C4-2B (cell line): ENCODE results near the gene TUBGCP6.
A peak's percentile ranks its signal among the peaks of the same experiment; 100 is the strongest.
"Not testable (repeated sequence)": the region's sequence is repeated elsewhere in the genome, so short reads cannot be mapped to it uniquely, and the experiment has no call there.

Experiments used
- H3K27ac ChIP-seq: fragments of 450-650 bp; 2 replicates; pipeline ENCODE4 v1.5.1; 2017
- CTCF ChIP-seq: fragments of 450-650 bp; conservative IDR thresholded peaks from 2 replicates; pipeline ENCODE4 v1.5.1; 2017; ENCODE audit warnings: mild to moderate bottlenecking
- ZFX ChIP-seq: fragments of 450-650 bp; IDR thresholded peaks from 2 replicates; pipeline ENCODE4 v1.6.1; 2017

Gene TUBGCP6

GRCh38 chr22:50278461-50278860 is 33.6 kb upstream of the TUBGCP6 start:
- H3K27ac ChIP-seq: no peak overlapping the region
- no peak for TF ChIP-seq CTCF
- no peak for TF ChIP-seq ZFX

- no peak overlapping the region for H3K27ac ChIP-seq
- TF ChIP-seq ZFX (no peak), CTCF (no peak)
Observed at GRCh38 chr22:50277761-50278160, 32.9 kb upstream of the TUBGCP6 start.

DNA sequence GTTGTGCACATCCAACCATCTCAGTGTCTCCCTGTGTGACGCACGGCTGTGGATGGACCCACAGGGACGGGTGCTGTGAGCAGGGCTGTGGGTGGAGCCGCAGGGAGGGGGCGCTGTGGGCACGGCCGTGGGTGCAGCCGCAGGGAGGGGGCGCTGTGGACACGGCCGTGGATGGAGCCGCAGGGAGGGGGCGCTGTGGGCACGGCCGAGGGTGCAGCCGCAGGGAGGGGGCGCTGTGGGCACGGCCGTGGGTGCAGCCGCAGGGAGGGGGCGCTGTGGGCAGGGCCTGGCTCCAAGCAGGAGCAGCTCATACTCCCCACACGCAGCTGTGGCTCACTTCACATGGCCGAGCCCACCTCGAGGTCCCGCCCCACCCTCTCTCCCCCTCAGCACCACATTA is 31.3 kb upstream of the TUBGCP6 start:
- H3K27ac ChIP-seq: no peak overlapping the region
- TF ChIP-seq CTCF: no peak
- TF ChIP-seq ZFX: no peak

DNA sequence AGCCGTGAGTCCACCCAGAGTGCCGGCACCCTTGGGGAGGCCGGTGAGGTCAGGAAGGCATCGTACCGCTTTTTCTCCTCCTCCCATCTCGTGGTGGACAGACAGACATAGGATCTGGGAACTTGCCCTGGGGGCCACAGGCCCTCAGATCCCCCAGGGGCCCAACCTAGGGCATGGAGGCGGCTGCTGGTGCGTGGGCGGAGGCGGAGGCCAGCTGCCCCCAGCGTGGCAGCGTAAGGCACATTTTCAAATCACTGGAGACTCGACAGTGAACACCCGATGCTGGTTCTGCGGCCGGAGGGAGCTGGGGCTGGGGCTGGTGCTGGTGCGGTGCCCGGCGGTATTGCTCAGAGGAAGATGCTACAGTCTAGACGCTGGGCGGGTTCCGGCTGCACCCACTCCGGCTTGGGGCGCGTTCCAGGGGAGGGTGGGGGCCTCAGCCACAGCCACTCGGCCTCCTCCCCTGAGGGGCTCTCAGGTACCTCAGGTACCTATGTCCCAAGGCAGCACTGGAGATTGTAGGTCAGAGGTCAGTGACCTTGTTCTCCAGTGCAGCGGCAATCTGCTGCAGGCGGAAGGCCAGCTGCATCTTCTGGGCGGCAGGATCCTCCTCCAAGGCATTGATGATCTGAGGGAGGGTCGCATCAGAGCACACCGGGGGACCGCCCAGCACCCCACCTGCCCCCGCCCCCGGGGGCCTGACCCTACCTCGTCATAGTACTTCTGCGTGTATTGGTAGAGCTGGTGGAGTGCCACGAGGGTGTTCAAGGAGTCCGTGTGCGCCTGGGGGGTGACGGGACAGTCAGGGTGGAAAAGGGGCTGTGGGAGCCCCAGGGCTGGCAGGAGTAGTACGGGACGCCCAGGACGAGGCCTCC is 30.6 kb upstream of the TUBGCP6 start:
- TF ChIP-seq ZFX: no peak
- TF ChIP-seq CTCF: no peak
- no peak overlapping the region for H3K27ac ChIP-seq

DNA sequence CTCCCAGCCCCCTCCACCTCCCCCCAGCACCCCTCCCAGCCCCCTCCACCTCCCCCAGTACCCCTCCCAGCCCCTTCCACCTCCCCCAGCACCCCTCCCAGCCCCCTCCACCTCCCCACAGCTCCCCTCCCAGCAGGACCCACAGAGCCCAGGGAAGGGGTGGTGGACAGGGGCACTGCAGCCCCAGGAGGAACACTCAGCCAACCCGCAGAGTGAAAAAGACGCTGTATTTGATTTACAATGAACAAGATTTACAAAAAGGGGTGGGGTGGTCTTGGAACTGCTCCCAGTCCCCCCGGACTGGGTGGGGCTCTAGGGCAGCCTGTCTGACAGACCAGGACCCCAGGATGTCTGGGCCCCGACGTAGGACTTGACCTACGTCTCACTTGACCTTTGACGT is 29.9 kb upstream of the TUBGCP6 start:
- TF ChIP-seq ZFX (no peak), CTCF (no peak)
- H3K27ac ChIP-seq: no peak overlapping the region

DNA sequence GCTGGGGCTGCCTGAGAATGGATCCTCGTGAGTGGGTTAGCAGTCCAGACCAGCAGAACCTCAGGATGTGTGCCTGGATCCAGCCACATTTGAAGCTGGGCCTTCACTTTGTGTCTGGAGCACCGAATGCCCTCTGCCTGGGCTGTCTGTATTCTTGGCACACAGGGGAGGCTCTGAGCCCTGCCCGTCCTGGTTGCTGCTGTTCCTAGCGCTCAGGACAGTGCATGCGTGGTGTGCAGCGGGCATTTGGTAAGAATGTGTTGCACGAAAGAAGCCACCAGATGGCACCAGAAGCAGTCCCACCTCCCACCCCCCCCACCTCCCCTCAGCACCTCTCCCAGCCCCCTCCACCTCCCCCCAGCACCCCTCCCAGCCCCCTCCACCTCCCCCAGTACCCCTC is 29.5 kb upstream of the TUBGCP6 start:
- no peak overlapping the region; the same call in 1 of the 2 replicates for H3K27ac ChIP-seq
- TF ChIP-seq ZFX (no peak), CTCF (no peak; the same call in 1 of the 2 replicates)

- H3K27ac ChIP-seq: not testable (repeated sequence)
Observed at GRCh38 chr22:50273781-50274180, 29.0 kb upstream of the TUBGCP6 start.

DNA sequence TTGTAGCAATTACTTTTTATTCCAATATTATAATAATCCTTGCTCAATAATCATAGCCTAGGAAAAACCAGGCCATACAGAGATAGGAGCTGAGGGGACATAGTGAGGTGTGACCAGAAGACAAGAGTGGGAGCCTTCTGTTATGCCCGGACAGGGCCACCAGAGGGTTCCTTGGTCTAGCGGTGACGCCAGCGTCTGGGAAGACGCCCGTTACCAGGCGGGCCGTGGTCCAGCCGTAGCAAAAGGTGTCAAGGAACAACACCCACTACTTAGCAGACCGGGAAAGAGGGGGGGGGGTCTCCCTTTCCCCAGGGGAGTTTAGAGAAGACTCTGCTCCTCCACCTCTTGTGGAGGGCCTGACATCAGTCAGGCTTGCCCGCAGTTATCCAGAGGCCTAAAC is 28.5 kb upstream of the TUBGCP6 start:
- TF ChIP-seq CTCF: peak; percentile 9; the same call in 1 of the 2 replicates
- not testable (repeated sequence) for H3K27ac ChIP-seq
